Stimulated activated CD4-positive, alpha-beta T cell treated with anti-CD3 and anti-CD28 coated beads, TNF-alpha, amount 100 ng/mL, for 1 hour (primary cell): ENCODE data around the gene CXCL17.
"Not testable (repeated sequence)": the region's sequence is repeated elsewhere in the genome, so short reads cannot be mapped to it uniquely, and the experiment has no call there.

Experiments used
- DNase-seq, 3 donors: peaks; one replicate each; pipeline ENCODE4 v3.0.0-alpha.2; 2020; ENCODE audit warnings: low read depth in 3 of 3, low spot score in 1 of 3

CXCL17 gene

GRCh38 chr19:42442833-42443232 is at the start of gene CXCL17:
Gene CXCL17, minus strand, starts transcription at chr19:42442946. Its CDS starts 114 bp downstream, at chr19:42442832.
- no peak for DNase-seq

- no peak for DNase-seq
These were observed 46.2 kb upstream of the CXCL17 start for GRCh38 chr19:42488783-42489521.

GRCh38 chr19:42487798-42488178 is 45.0 kb upstream of the CXCL17 start:
- no peak for DNase-seq

GRCh38 chr19:42487032-42487797 is 44.5 kb upstream of the CXCL17 start:
- DNase-seq, result no peak

- not testable (repeated sequence) for DNase-seq
These were observed 42.3 kb upstream of the CXCL17 start for GRCh38 chr19:42485036-42485435.

GRCh38 chr19:42480335-42481095 is 37.8 kb upstream of the CXCL17 start:
- DNase-seq, result no peak

GRCh38 chr19:42479736-42480135 is 37.0 kb upstream of the CXCL17 start:
- DNase-seq, result no peak

GRCh38 chr19:42478765-42479311 is 36.1 kb upstream of the CXCL17 start:
- no peak for DNase-seq

GRCh38 chr19:42477933-42478332 is 35.2 kb upstream of the CXCL17 start:
- DNase-seq, result no peak

GRCh38 chr19:42477117-42477516 is 34.4 kb upstream of the CXCL17 start:
- no peak for DNase-seq

- no peak for DNase-seq
These were observed 32.6 kb upstream of the CXCL17 start for GRCh38 chr19:42475366-42475765.

- no peak for DNase-seq
These were observed 32.0 kb upstream of the CXCL17 start for GRCh38 chr19:42474743-42475142.

- DNase-seq, result no peak
These were observed 30.9 kb upstream of the CXCL17 start for GRCh38 chr19:42473686-42474085.

- DNase-seq, result no peak
These were observed 29.8 kb upstream of the CXCL17 start for GRCh38 chr19:42472402-42473147.

GRCh38 chr19:42471554-42472249 is 29.0 kb upstream of the CXCL17 start:
- no peak for DNase-seq

GRCh38 chr19:42469311-42470235 is 26.8 kb upstream of the CXCL17 start:
- no peak for DNase-seq

- no peak for DNase-seq
These were observed 25.6 kb upstream of the CXCL17 start for GRCh38 chr19:42468273-42468796.

- no peak for DNase-seq
These were observed 24.5 kb upstream of the CXCL17 start for GRCh38 chr19:42467183-42467760.
